D721Med (cell line): ENCODE results near the gene GNG2.

Experiments
- DNase-seq: peaks from one replicate; pipeline ENCODE4 v3.0.0; 2011; ENCODE audit warnings: low spot score; ENCODE audit not compliant: insufficient read length
- FAIRE-seq: peaks from 2 replicates; lab custom pipeline; 2011; peaks lifted over from hg19 to GRCh38; lab: Jason Lieb, UNC
- CTCF ChIP-seq: IDR thresholded peaks from 2 replicates; pipeline ENCODE4 v1.5.1; 2012; ENCODE audit warnings: mild to moderate bottlenecking, control low read depth; ENCODE audit not compliant: insufficient read depth; ENCODE audit errors: missing control alignments

Gene GNG2

DNA sequence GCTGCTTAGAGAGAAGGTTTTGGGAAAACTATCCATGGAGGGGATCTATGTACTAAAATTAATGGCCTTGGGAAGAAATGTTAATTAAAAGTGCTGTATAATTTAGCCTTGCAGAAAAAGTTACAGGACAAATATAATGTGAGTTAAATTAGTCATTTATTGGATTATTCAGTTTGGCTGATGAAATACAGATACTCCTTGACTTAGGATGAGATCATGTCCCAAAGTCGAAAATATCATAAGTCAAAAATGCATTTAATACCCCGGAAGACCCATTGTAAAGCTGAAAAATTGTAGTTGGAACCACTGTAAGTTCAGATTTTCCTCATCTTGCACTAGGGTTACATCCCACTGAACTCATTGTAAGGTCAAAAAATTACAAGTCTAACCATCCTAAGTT, 138.7 kb downstream of the GNG2 start:
- no peak for TF ChIP-seq CTCF
- FAIRE-seq, result no peak
- DNase-seq, result no peak

DNA sequence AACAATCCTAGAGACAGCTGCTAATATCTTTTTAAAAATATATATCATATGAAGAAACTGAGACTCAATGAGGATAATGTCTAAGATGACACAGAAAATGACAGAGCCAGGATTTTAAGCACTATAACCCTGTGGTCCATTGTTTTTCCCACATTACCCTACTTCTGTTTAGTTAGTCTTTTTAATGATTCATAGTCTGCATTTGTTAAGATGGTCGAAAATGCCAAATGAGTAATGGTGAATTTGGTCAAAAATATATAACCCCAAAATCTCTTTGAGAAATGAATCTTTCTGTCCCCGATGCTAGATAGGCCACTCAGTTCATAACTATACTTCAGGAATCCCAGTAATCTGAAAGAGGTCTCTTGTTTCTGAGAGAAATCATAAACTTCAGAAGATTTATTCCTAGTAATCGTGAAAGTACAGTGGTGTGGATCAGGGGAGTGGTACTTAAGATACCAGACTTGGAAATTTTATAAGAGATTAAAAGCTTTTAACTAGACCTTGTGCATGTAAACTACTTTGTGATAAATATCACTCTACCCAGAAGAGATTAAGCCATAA, 139.7 kb downstream of the GNG2 start:
- DNase-seq, result no peak
- TF ChIP-seq CTCF, result no peak
- FAIRE-seq, result no peak

DNA sequence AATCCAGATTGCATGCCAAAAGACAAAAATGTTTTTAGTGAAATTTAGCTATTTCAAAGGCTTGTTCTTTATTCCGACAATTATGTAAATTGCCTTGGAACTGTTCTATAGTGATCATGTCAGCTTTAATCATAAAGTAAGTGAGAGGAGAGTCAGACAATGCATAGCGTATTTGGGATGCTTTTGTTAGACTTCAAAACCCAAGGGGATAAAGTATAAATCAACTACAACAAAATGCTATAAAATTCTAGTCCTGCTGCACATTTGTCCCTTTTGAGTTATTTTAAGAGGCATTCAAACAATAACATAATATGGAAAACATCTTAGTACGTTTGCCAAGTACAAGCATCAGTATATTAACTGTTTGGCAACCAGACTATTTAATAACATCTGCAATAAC, 140.3 kb downstream of the GNG2 start:
- FAIRE-seq (no peak), DNase-seq (no peak)
- TF ChIP-seq CTCF, result no peak

DNA sequence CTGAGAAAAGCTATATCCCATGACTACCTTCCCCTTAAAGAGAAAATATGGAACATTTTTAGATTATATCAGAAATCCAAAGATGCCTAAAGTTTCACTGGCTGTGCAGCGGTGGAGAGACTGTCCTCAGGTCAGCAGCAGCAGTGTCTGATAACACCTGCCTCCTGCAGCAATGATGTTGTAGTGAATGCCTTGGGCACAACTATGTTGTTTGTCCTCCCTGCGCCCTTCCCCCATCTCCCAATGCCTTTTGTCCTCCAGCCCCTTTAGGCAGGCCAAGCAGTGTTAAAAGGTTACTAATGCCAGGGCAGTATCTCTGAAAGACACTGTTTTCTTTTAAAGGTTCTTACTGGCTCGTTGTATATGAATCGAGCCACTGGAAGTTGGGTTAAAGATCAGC, 142.1 kb downstream of the GNG2 start:
- DNase-seq (no peak), FAIRE-seq (no peak)
- TF ChIP-seq CTCF, result no peak

- DNase-seq (no peak), FAIRE-seq (no peak)
Observed at GRCh38 chr14:52003324-52003723, 142.9 kb downstream of the GNG2 start.

GRCh38 chr14:52005625-52006024, 145.2 kb downstream of the GNG2 start:
- TF ChIP-seq CTCF, result no peak
- no peak for FAIRE-seq

More at GRCh38 chr14:52003324-52003723, 142.9 kb downstream of the GNG2 start:
- TF ChIP-seq CTCF, result no peak

GRCh38 chr14:52006361-52006760, 145.9 kb downstream of the GNG2 start:
- no peak for TF ChIP-seq CTCF
- DNase-seq (no peak), FAIRE-seq (no peak)

More at GRCh38 chr14:52005625-52006024, 145.2 kb downstream of the GNG2 start:
- no peak for DNase-seq
